ENCODE measurements around the gene DNAH8.

DNA sequence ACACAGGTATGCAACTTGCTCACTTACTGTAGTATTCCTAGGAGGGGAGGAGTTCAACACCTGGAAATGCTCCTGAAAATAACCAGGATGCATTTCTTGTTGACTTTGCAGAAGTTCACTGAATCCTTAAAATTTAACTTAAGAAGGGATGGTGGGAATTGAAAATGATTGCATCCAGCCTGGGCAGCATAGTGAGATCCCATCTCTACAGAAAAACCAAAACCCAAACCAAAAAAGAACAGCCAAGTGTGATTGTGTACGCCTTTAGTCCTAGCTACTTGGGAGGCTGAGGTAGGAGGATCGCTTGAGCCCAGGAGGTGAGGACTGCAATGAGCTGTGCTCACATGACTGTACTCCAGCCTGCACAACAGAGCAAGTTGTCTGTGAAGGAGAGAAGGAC, 1.7 kb downstream of the DNAH8 start:
- TF ChIP-seq, protein P1, sequence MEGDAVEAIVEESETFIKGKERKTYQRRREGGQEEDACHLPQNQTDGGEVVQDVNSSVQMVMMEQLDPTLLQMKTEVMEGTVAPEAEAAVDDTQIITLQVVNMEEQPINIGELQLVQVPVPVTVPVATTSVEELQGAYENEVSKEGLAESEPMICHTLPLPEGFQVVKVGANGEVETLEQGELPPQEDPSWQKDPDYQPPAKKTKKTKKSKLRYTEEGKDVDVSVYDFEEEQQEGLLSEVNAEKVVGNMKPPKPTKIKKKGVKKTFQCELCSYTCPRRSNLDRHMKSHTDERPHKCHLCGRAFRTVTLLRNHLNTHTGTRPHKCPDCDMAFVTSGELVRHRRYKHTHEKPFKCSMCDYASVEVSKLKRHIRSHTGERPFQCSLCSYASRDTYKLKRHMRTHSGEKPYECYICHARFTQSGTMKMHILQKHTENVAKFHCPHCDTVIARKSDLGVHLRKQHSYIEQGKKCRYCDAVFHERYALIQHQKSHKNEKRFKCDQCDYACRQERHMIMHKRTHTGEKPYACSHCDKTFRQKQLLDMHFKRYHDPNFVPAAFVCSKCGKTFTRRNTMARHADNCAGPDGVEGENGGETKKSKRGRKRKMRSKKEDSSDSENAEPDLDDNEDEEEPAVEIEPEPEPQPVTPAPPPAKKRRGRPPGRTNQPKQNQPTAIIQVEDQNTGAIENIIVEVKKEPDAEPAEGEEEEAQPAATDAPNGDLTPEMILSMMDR (IDR thresholded peaks at IDR 0.05 in 4 of 5, conservative IDR thresholded peaks at IDR 0.05 in 1 of 5), result no peak
- TF ChIP-seq POLR2A (IDR thresholded peaks at IDR 0.05), result no peak

All from gastrocnemius medialis (tissue), 4 donors.